ENCODE results near the gene TUB.

The TUB gene

GRCh38 chr11:8093931-8094575 is 13.0 kb downstream of the TUB start:
- DNase-seq: no peak

- no peak for DNase-seq
These were observed 13.6 kb downstream of the TUB start for GRCh38 chr11:8094656-8095055.

GRCh38 chr11:8095371-8095770 is 14.4 kb downstream of the TUB start:
- no peak for DNase-seq

- no peak for DNase-seq
These were observed 15.0 kb downstream of the TUB start for GRCh38 chr11:8095806-8096522.

GRCh38 chr11:8096575-8096974 is 15.6 kb downstream of the TUB start:
- DNase-seq: no peak

- DNase-seq: no peak
These were observed 16.1 kb downstream of the TUB start for GRCh38 chr11:8097062-8097461.

GRCh38 chr11:8097468-8097867 is 16.5 kb downstream of the TUB start:
- DNase-seq: no peak

- DNase-seq: no peak
These were observed 16.9 kb downstream of the TUB start for GRCh38 chr11:8097926-8098325.

- no peak for DNase-seq
These were observed 17.4 kb downstream of the TUB start for GRCh38 chr11:8098361-8098760.

- DNase-seq: no peak
These were observed 17.9 kb downstream of the TUB start for GRCh38 chr11:8098879-8099278.

GRCh38 chr11:8099291-8099899 is 18.4 kb downstream of the TUB start:
- DNase-seq: no peak

- DNase-seq: no peak
These were observed 19.1 kb downstream of the TUB start for GRCh38 chr11:8100158-8100557.

GRCh38 chr11:8100605-8101004 is 19.6 kb downstream of the TUB start:
- DNase-seq: no peak

GRCh38 chr11:8101421-8101820 is 20.4 kb downstream of the TUB start:
- no peak for DNase-seq

- DNase-seq: no peak
These were observed 21.4 kb downstream of the TUB start for GRCh38 chr11:8102296-8102915.

- DNase-seq: no peak
These were observed 22.0 kb downstream of the TUB start for GRCh38 chr11:8102965-8103364.

GRCh38 chr11:8103909-8104308 is 22.9 kb downstream of the TUB start:
- no peak for DNase-seq

GRCh38 chr11:8105133-8105532 is 24.1 kb downstream of the TUB start:
- no peak for DNase-seq

GRCh38 chr11:8105666-8106065 is 24.7 kb downstream of the TUB start:
- no peak for DNase-seq

- DNase-seq: no peak
These were observed 25.7 kb downstream of the TUB start for GRCh38 chr11:8106679-8107078.

- DNase-seq: no peak
These were observed 26.6 kb downstream of the TUB start for GRCh38 chr11:8107642-8108041.

GRCh38 chr11:8108421-8108820 is 27.4 kb downstream of the TUB start:
- no peak for DNase-seq

GRCh38 chr11:8109675-8110074 is 28.7 kb downstream of the TUB start:
- DNase-seq: no peak

- no peak for DNase-seq
These were observed 29.4 kb downstream of the TUB start for GRCh38 chr11:8110396-8110795.

All from NCI-H2081 treated with DMSO at 0.1 percent for 48 hours (cell line).